ENCODE measurements around the gene FBN1.

DNA sequence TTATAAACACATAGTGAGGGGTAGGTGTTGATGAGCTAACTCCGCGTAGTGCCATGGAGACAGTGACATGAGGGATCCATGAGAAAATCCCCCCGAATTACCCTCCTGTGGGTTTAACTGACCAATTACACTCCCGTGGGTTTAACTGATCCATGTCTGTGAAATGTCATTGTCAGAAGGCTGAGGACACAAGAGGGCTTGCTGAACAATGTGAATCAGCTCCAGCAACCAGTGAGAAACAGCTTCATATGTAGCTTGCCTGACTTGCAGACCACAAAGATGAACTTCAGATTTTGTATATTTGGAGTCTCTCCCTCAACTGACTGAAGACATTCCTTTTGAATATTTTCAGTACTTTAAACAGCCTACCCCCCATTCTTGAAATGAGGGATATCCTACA is 144.9 kb downstream of the FBN1 start:
- TF ChIP-seq CTCF (IDR thresholded peaks at IDR 0.05), result no peak
- no peak for TF ChIP-seq NR2C2 (CRISPR knock-in tag; IDR thresholded peaks at IDR 0.05)
- no peak for TF ChIP-seq SP1 (CRISPR knock-in tag; conservative IDR thresholded peaks at IDR 0.05)
- TF ChIP-seq NR3C1 (CRISPR knock-in tag; conservative IDR thresholded peaks at IDR 0.05; ENCODE audit: low read depth), result no peak

All from WTC11 (cell line).